ENCODE results near the gene OSBPL5. TPM values are rescaled to one million over a fixed set of nuclear protein-coding genes. Genes with fewer than 3 reads are reported as not detected.

OSBPL5 gene
- total and polyA plus RNA-seq, 3 experiments from 2014 or later = 2.6 to 8.5 (median 2.7) TPM

DNA sequence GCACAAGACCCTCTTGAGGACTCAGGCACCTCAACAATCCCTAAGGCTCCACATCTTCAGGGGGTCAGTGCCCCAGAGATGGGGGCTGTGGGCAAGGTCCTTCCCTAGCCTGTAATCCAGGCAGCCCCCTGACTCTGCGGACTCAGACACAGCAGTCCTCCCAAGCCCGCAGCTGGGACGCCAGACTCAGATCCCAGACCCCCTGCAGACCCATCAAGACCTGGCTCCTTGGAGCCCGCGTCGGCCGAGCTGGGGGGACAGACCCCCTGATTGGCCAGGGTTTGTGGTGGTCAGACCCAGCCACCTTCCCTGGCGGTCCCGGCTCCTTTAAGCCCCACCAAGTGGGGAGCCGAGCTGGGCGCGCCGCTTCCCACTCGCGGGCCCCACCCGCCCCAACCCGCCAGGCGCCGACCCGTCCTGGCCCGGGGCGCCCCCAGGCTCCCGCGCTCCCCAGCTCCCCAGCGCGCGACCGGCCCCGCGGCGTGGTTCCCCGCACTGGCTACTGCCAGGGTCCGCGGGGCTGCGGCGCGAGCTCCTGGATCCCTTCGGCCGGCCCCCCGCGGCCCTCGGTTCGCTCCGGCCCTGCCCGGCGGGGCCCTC is 458 bp downstream of the OSBPL5 start:
- Mint-ChIP-seq H3K4me1 (peaks cover 9 to 32% (median 17%) of the 10 kb centered on the region in 3 donors), H3K27ac (peak overlapping the region in 1 of 8 donors; percentile 33), H3K27me3 (peaks cover 6 to 55% of the 10 kb centered on the region in 2 donors), H3K36me3 (no peaks in the 10 kb centered on the region), H3K4me3 (peak overlapping the region in 6 of 7 donors; percentile 41 to 90 (median 76)), H3K9me3 (no peaks in the 10 kb centered on the region)
- peaks cover 21% of the 10 kb centered on the region for H3K4me1 ChIP-seq (ENCODE audit: insufficient read depth, low read length)
- no peaks in the 10 kb centered on the region for H3K36me3 ChIP-seq (ENCODE audit: insufficient read depth, low read length)
- ChIA-PET POLR2A (no interaction called here), CTCF (no interaction called here)
- peak overlapping the region; percentile 4 for H3K27ac ChIP-seq (ENCODE audit: low read depth, low read length)
- peak in 1 of 5 donors; percentile 35 for DNase-seq
- peak overlapping the region; percentile 54 for H3K4me3 ChIP-seq (ENCODE audit: low read length)
- no peaks in the 10 kb centered on the region for H3K9me3 ChIP-seq (ENCODE audit: low read length)
- peaks cover 8% of the 10 kb centered on the region for H3K27me3 ChIP-seq (ENCODE audit: insufficient read depth, low read length, poor library complexity, severe bottlenecking)

DNA sequence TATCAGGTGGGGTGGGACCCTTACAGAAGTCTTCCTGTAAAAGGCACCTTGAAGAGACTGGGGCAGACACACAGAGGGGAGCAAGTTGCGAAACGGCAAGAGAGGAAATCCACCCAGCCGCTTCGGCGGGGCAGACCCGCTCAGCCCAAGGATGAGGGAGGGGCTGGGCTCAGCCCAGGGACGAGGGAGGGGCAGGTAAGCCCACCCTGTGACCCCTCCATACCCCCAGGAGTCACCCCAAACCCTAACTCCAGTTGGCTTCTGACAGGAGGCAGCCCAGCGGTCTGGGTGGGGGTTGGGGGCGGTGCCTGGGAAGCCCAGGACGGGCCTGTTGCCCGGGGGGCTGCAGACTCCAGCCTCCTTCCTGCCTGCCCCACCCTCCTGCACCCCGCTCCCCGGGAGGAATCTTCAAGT is 965 bp downstream of the OSBPL5 start:
- H3K9me3 Mint-ChIP-seq = no peaks in the 10 kb centered on the region
- Histone ChIP-seq H3K9me3 (ENCODE audit: low read length) (no peaks in the 10 kb centered on the region), H3K36me3 (ENCODE audit: insufficient read depth, low read length) (no peaks in the 10 kb centered on the region), H3K27me3 (ENCODE audit: insufficient read depth, low read length, poor library complexity, severe bottlenecking) (peaks cover 7% of the 10 kb centered on the region), H3K4me3 (ENCODE audit: low read length) (peak overlapping the region; percentile 54), H3K27ac (ENCODE audit: low read depth, low read length) (peak overlapping the region; percentile 4), H3K4me1 (ENCODE audit: insufficient read depth, low read length) (peaks cover 21% of the 10 kb centered on the region)
- no peaks in the 10 kb centered on the region for H3K36me3 Mint-ChIP-seq
- H3K4me3 Mint-ChIP-seq = peak overlapping the region; percentile 57 to 90 (median 85)
- H3K27ac Mint-ChIP-seq = peak overlapping the region in 3 of 8 donors; percentile 63 to 94 (median 74)
- peaks cover 5 to 53% of the 10 kb centered on the region in 2 donors for H3K27me3 Mint-ChIP-seq
- ChIA-PET POLR2A (no interaction called here), CTCF (no interaction called here)
- DNase-seq = peak in 1 of 5 donors; percentile 23
- peaks cover 9 to 31% (median 13%) of the 10 kb centered on the region in 3 donors for H3K4me1 Mint-ChIP-seq

DNA sequence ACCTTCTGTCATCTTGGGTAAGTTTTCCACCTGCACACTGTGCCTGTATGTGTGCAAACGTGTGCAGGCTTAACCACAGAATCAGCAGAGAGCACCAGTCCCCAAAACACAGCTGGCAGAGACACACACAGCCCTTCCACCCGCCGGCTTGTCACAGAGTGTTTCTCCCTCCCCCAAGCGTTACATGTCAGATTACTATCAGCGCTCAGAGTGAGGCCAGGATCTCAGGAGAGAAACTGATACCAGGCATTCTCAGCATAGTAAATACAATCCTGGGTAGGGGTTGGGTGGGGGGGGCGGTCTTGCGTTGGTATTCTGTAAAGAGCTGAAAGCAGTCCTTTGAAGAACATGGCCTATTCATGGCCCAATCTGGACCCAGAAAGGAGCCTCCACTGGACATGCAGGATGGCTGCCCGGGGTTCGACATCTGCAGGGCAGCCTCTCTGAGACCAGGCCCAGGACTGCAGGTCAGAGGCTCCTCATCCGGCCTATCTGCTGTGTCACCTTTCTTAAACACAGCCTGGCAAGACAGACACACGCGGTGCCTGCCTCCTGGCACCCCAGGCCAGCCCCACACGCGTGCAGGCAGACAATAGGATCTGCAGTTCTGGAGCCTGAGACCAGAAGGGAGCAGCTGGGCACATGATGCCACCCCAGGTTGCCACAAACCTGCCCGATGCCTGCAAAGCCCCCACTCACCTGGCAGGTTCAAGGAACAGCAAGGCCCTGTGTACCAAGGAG is 1.7 kb downstream of the OSBPL5 start:
- POLR2A ChIA-PET = no interaction called here
- peak overlapping the region; percentile 54 for H3K4me3 ChIP-seq (ENCODE audit: low read length)
- Mint-ChIP-seq H3K27ac (peak overlapping the region in 4 of 8 donors; percentile 63 to 94 (median 72)), H3K36me3 (no peaks in the 10 kb centered on the region), H3K4me1 (peaks cover 9 to 33% (median 10%) of the 10 kb centered on the region in 3 donors), H3K27me3 (peaks cover 7 to 50% of the 10 kb centered on the region in 2 donors), H3K4me3 (peak overlapping the region; percentile 57 to 90 (median 85)), H3K9me3 (no peaks in the 10 kb centered on the region)
- peak in 1 of 5 donors; percentile 22 for DNase-seq
- H3K36me3 ChIP-seq (ENCODE audit: insufficient read depth, low read length) = no peaks in the 10 kb centered on the region
- H3K27me3 ChIP-seq (ENCODE audit: insufficient read depth, low read length, poor library complexity, severe bottlenecking) = peaks cover 3% of the 10 kb centered on the region
- no peaks in the 10 kb centered on the region for H3K9me3 ChIP-seq (ENCODE audit: low read length)
- CTCF ChIA-PET = no interaction called here
- no peak overlapping the region for H3K27ac ChIP-seq (ENCODE audit: low read depth, low read length)
- H3K4me1 ChIP-seq (ENCODE audit: insufficient read depth, low read length) = peaks cover 21% of the 10 kb centered on the region

DNA sequence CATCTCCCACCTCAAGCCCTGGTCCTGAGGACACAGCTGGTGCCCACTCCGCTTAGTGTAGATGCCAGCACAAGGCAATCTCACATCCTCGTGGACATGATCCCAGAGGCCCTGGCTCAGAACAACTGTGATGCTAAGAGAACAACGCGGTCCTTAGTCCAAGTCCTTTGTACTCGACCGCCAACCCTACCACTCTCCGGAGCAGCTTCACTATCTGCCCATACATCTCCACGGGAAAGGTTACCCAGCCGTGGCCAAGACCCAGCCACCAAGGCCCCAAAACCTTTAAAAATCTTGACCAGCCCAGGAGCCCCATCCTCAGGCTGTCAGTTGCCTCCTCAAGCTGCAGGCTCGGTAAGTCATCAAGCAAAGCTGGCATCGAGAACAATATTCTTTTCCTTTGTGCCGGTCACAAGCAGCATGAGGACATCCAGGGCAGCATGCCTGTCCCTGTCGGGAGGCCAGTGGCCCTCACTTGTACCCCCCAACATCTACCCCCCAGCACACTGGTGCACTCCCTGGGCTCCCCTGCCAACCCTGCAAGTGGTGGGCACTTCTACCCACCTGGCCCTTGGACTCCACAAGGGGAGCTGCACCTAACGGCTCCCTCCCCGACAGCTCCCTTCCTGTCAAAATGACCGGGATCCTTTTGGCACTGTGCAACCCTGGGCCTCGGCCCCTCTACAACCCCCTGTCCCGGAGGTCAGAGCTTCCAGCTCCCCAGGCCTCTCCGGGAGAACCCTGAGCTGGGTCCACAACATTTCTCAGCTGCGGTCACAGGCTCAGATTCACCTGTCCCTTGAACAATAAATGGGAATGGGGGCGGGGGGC is 2.5 kb downstream of the OSBPL5 start:
- DNase-seq = peak in 1 of 5 donors; percentile 34
- Mint-ChIP-seq H3K4me1 (peaks cover 9 to 36% (median 10%) of the 10 kb centered on the region in 3 donors), H3K27me3 (peaks cover 8 to 50% of the 10 kb centered on the region in 2 donors), H3K4me3 (peak overlapping the region in 6 of 7 donors; percentile 40 to 90 (median 63)), H3K9me3 (no peaks in the 10 kb centered on the region), H3K36me3 (no peaks in the 10 kb centered on the region), H3K27ac (no peak overlapping the region)
- no peak overlapping the region for H3K27ac ChIP-seq (ENCODE audit: low read depth, low read length)
- CTCF ChIA-PET = no interaction called here
- peaks cover 3% of the 10 kb centered on the region for H3K27me3 ChIP-seq (ENCODE audit: insufficient read depth, low read length, poor library complexity, severe bottlenecking)
- no peaks in the 10 kb centered on the region for H3K36me3 ChIP-seq (ENCODE audit: insufficient read depth, low read length)
- peaks cover 21% of the 10 kb centered on the region for H3K4me1 ChIP-seq (ENCODE audit: insufficient read depth, low read length)
- H3K9me3 ChIP-seq (ENCODE audit: low read length) = no peaks in the 10 kb centered on the region
- H3K4me3 ChIP-seq (ENCODE audit: low read length) = no peak overlapping the region
- POLR2A ChIA-PET = no interaction called here

DNA sequence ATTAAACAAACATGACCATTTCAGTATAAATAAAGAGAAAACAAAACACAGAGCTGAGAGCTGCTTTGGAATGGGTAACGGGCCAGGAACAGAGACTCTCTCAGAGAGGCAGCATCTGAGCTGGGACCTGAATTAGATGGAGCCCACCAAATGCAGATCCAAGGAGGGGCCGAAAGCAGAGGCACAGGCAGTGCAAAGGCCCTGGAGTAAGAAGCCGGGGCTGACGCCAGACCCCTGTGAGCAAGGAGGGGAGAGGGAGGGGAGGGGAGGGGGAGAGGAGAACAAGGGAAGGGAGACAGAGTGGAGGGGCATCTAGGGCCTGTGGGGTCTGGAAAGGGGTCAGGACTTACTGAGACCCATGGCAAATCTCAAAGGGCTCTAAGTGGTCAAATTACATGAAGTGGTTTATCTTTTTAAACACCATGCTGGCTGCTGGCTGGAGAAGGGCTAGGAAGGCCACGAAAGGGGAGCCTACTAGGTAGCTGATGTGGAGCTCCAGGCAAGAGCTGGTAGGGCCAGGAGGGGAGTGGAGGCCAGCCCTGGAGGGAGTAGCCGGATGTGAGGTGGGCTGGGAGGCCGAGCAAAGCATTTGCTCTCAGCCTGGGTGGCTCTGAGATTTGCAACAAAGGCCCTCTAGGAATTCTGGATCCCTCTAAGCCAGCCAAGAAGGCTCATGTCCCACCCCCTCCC is 3.2 kb downstream of the OSBPL5 start:
- ChIA-PET CTCF (no interaction called here), POLR2A (no interaction called here)
- DNase-seq = peak in 1 of 5 donors; percentile 26
- peaks cover 8 to 46% of the 10 kb centered on the region in 2 donors for H3K27me3 Mint-ChIP-seq
- Histone ChIP-seq H3K27ac (ENCODE audit: low read depth, low read length) (no peak overlapping the region), H3K4me1 (ENCODE audit: insufficient read depth, low read length) (peaks cover 21% of the 10 kb centered on the region), H3K9me3 (ENCODE audit: low read length) (no peaks in the 10 kb centered on the region), H3K36me3 (ENCODE audit: insufficient read depth, low read length) (no peaks in the 10 kb centered on the region), H3K4me3 (ENCODE audit: low read length) (no peak overlapping the region), H3K27me3 (ENCODE audit: insufficient read depth, low read length, poor library complexity, severe bottlenecking) (peaks cover 3% of the 10 kb centered on the region)
- H3K4me3 Mint-ChIP-seq = peak overlapping the region in 3 of 7 donors; percentile 12 to 44 (median 27)
- no peaks in the 10 kb centered on the region for H3K9me3 Mint-ChIP-seq
- no peaks in the 10 kb centered on the region for H3K36me3 Mint-ChIP-seq
- peaks cover 9 to 44% (median 10%) of the 10 kb centered on the region in 3 donors for H3K4me1 Mint-ChIP-seq
- peak overlapping the region in 1 of 8 donors; percentile 47 for H3K27ac Mint-ChIP-seq

DNA sequence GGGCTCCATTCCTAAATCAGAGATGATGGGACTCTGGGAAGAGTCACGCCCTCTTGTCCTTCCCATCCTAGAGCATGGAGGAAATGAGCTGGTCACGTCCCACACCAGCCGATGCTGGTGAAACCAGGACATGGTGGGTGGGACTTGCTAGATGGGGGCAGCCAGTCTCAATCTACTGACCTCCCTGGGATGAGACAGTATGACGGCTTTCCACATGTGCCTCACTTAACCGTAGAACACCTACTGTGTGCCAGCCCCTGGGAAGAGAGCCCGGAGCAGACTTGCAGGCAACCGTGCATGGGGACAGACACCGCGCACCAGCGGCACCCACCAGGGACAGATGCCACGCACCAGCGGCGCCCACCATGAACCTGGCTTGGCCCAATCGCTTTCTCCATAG is 3.8 kb downstream of the OSBPL5 start:
- H3K27me3 ChIP-seq (ENCODE audit: insufficient read depth, low read length, poor library complexity, severe bottlenecking) = peaks cover 3% of the 10 kb centered on the region
- peaks cover 21% of the 10 kb centered on the region for H3K4me1 ChIP-seq (ENCODE audit: insufficient read depth, low read length)
- Mint-ChIP-seq H3K36me3 (no peaks in the 10 kb centered on the region), H3K9me3 (no peaks in the 10 kb centered on the region), H3K27me3 (peaks cover 8 to 42% of the 10 kb centered on the region in 2 donors), H3K27ac (peak overlapping the region in 1 of 8 donors; percentile 23), H3K4me1 (peaks cover 9 to 44% (median 10%) of the 10 kb centered on the region in 3 donors), H3K4me3 (peak overlapping the region in 3 of 7 donors; percentile 22 to 84 (median 51))
- no peak overlapping the region for H3K4me3 ChIP-seq (ENCODE audit: low read length)
- no peak for DNase-seq
- CTCF ChIA-PET = no interaction called here
- no peaks in the 10 kb centered on the region for H3K9me3 ChIP-seq (ENCODE audit: low read length)
- POLR2A ChIA-PET = no interaction called here
- H3K36me3 ChIP-seq (ENCODE audit: insufficient read depth, low read length) = no peaks in the 10 kb centered on the region
- H3K27ac ChIP-seq (ENCODE audit: low read depth, low read length) = no peak overlapping the region

DNA sequence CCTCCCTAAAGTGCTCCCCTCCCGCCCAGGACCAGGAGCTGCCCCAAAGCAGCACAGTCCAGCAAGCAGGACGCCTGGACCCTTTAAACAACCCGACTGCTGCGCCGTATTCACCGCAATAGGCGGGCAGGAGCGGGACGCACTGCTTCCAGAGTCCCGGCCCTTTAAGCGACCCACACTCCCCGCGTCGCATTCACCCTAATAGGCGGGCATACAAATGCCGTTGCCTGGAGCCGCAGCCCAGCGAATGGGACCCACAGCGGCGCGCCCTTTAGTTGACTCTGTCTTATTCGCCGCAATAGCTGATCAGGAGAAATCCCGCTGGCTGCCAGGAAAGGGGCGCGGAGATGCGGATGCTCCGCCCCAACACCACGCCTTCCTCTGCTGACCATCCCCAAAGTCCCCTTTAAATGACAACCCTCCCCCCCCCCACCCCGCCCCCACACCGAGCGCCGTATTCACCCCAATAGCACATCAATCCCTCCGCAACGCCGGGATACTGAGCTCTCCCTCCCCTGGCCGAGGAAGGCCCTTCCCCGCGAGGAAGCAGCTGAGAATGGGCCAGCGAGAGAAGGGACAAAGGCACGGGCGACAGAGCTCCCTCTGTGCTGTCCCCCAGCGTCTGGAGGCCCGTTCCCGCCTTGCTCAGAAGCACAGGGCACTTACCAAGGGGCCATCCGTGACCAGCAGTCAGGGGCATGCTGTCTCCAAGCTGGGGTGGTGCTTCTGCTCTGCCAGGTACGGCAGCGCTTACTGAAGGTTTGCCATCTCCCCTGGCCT is 4.7 kb downstream of the OSBPL5 start:
- Histone ChIP-seq H3K27ac (ENCODE audit: low read depth, low read length) (no peak overlapping the region), H3K9me3 (ENCODE audit: low read length) (no peaks in the 10 kb centered on the region), H3K4me1 (ENCODE audit: insufficient read depth, low read length) (peaks cover 12% of the 10 kb centered on the region), H3K36me3 (ENCODE audit: insufficient read depth, low read length) (no peaks in the 10 kb centered on the region), H3K27me3 (ENCODE audit: insufficient read depth, low read length, poor library complexity, severe bottlenecking) (peaks cover 3% of the 10 kb centered on the region), H3K4me3 (ENCODE audit: low read length) (no peak overlapping the region)
- POLR2A ChIA-PET = no interaction called here
- H3K36me3 Mint-ChIP-seq = no peaks in the 10 kb centered on the region
- CTCF ChIA-PET = no interaction called here
- peak in 1 of 5 donors; percentile 11 for DNase-seq
- no peaks in the 10 kb centered on the region for H3K9me3 Mint-ChIP-seq
- H3K27me3 Mint-ChIP-seq = peaks cover 8 to 37% of the 10 kb centered on the region in 2 donors
- peak overlapping the region in 1 of 8 donors; percentile 50 for H3K27ac Mint-ChIP-seq
- H3K4me3 Mint-ChIP-seq = peak overlapping the region in 3 of 7 donors; percentile 51 to 85 (median 54)
- peaks cover 4 to 42% (median 6%) of the 10 kb centered on the region in 3 donors for H3K4me1 Mint-ChIP-seq

Data from CD8-positive, alpha-beta memory T cell (primary cell).